CD4-positive, CD25-positive, alpha-beta regulatory T cell (primary cell): ENCODE measurements around the gene MAN2A1. TPM values are rescaled to one million over a fixed set of nuclear protein-coding genes. Genes with fewer than 3 reads are reported as not detected.

Experiments used
- ATAC-seq, 2 donors: fragments of 150-1000 bp; cut with Tn5 transposase; one replicate each; pipeline ENCODE4 v1.10.0; 2021; ENCODE audit warnings: low read depth in 2 of 2, moderate number of reproducible peaks in 2 of 2, moderate library complexity in 1 of 2
- DNase-seq, 3 donors: peaks; one replicate each; pipeline versions ENCODE4 v3.0.0 to v3.0.0-alpha.2; 2012 to 2022; ENCODE audit warnings: mixed read lengths in 1 of 3
- H3K27ac ChIP-seq: one replicate; pipeline ENCODE4 v1.7.0; 2013; ENCODE audit warnings: mild to moderate bottlenecking, low read length; ENCODE audit not compliant: insufficient read depth, poor library complexity, severe bottlenecking
- H3K27me3 ChIP-seq: one replicate; pipeline ENCODE4 v1.7.0; 2013; ENCODE audit warnings: low read length; ENCODE audit not compliant: control insufficient read depth, insufficient read depth
- H3K36me3 ChIP-seq: one replicate; pipeline ENCODE4 v1.7.0; 2013; ENCODE audit warnings: mild to moderate bottlenecking, low read length, moderate library complexity; ENCODE audit not compliant: control insufficient read depth, insufficient read depth
- H3K4me1 ChIP-seq: 2 replicates; pipeline ENCODE4 v1.7.0; 2013; ENCODE audit warnings: mild to moderate bottlenecking, low read length; ENCODE audit not compliant: insufficient read depth, control insufficient read depth, poor library complexity, severe bottlenecking
- H3K4me3 ChIP-seq: one replicate; pipeline ENCODE4 v1.7.0; 2013; ENCODE audit warnings: low read depth, mild to moderate bottlenecking, low read length, moderate library complexity
- H3K9me3 ChIP-seq, 2 experiments: 1 replicate in 1 of 2; 2 replicates in 1 of 2; pipeline ENCODE4 v1.7.0; 2013; ENCODE audit warnings: low read length in 2 of 2, mild to moderate bottlenecking in 1 of 2, moderate library complexity in 1 of 2; ENCODE audit not compliant: control insufficient read depth in 2 of 2
- H3K27ac Mint-ChIP-seq, 3 donors: one replicate each; pipeline ENCODE4 v1.8.0; 2020 to 2022; ENCODE audit warnings: mild to moderate bottlenecking in 3 of 3, mixed read lengths in 3 of 3, moderate library complexity in 2 of 3
- H3K27me3 Mint-ChIP-seq: one replicate; pipeline ENCODE4 v1.8.0; 2022; ENCODE audit warnings: mild to moderate bottlenecking, mixed read lengths
- H3K36me3 Mint-ChIP-seq: one replicate; pipeline ENCODE4 v1.8.0; 2020; ENCODE audit warnings: mixed read lengths
- H3K4me1 Mint-ChIP-seq, 4 donors: one replicate each; pipeline ENCODE4 v1.8.0; 2020 to 2022; ENCODE audit warnings: mixed read lengths in 4 of 4, mild to moderate bottlenecking in 1 of 4
- H3K4me3 Mint-ChIP-seq, 4 donors: one replicate each; pipeline ENCODE4 v1.8.0; 2020 to 2022; ENCODE audit warnings: mild to moderate bottlenecking in 4 of 4, mixed read lengths in 4 of 4, moderate library complexity in 3 of 4
- H3K9me3 Mint-ChIP-seq, 7 donors: one replicate each; pipeline ENCODE4 v1.8.0; 2020 to 2022; ENCODE audit warnings: mixed read lengths in 7 of 7, mild to moderate bottlenecking in 3 of 7, moderate library complexity in 2 of 7
- polyA plus RNA-seq, 4 donors: library from polyadenylated mRNA; unstranded; fragments of 300-500 nt; fragmentation: Illumina TruSeq; gene quantifications; one replicate each; pipeline ENCODE4 v1.2.3, GENCODE V29; 2021
- total RNA-seq: library from RNA; stranded (reverse); gene quantifications from one replicate; pipeline ENCODE4 v1.2.3, GENCODE V29; 2022

Gene MAN2A1
- total and polyA plus RNA-seq, 5 donors from 2014 or later, result 20.7 to 71.5 (median 21.3) TPM

DNA sequence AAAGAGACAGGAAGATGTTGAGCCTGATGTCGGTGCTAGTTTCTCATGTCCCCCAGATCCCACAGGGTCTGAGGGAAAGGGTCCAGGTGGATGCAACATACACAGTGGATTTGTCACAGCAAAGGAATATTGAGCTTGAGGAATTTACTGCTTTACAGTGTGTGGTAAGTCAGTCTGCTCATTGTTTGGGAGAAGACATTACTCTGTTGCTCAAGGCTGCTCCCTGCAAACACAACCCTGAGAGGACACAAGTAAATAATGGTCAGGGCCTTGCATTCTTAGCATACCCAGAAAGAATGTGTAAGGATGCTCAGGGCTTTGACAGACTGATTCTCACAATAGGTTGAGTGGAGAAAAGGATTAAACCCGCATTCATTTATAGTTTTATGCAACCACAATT, 7.3 kb upstream of the MAN2A1 start:
- Mint-ChIP-seq H3K4me1 (peaks cover 0 to 4% (median 0%) of the 10 kb centered on the region in 4 donors), H3K9me3 (peaks cover 0 to 3% (median 0%) of the 10 kb centered on the region in 7 donors), H3K27me3 (peaks cover 27% of the 10 kb centered on the region), H3K27ac (no peak overlapping the region), H3K4me3 (no peak overlapping the region), H3K36me3 (no peaks in the 10 kb centered on the region)
- ATAC-seq, result no peak
- H3K27me3 ChIP-seq, result peaks cover 4% of the 10 kb centered on the region
- no peak overlapping the region for H3K27ac ChIP-seq
- no peak overlapping the region for H3K4me3 ChIP-seq
- no peaks in the 10 kb centered on the region for H3K36me3 ChIP-seq
- no peaks in the 10 kb centered on the region for H3K9me3 ChIP-seq
- DNase-seq, result no peak
- no peaks in the 10 kb centered on the region for H3K4me1 ChIP-seq

DNA sequence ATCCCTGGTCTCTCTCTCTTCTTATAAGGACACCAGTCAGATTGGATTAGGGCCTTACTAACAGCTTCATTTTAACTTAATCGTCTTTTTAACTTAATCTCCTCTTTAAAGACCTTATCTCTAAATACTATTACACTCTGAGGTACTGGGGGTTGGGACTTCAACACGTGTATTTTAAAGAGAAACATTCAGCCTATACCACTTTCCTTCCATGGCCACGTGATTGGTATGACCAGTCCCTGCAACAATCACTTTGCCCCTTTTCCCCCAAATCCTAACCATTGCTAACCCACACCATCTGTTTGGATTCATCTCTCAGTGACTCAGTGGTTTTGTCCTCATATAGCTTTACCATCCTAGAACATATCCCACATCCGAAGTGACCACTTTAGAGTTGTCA, 3.8 kb upstream of the MAN2A1 start:
- Histone ChIP-seq H3K27ac (no peak overlapping the region), H3K4me3 (no peak overlapping the region), H3K27me3 (peaks cover 4% of the 10 kb centered on the region), H3K9me3 (peaks cover 4 to 5% of the 10 kb centered on the region in 2 experiments), H3K36me3 (no peaks in the 10 kb centered on the region), H3K4me1 (no peaks in the 10 kb centered on the region)
- peaks cover 0 to 1% (median 0%) of the 10 kb centered on the region in 7 donors for H3K9me3 Mint-ChIP-seq
- peaks cover 0 to 5% (median 3%) of the 10 kb centered on the region in 4 donors for H3K4me1 Mint-ChIP-seq
- no peak overlapping the region for H3K27ac Mint-ChIP-seq
- H3K36me3 Mint-ChIP-seq, result no peaks in the 10 kb centered on the region
- no peak overlapping the region for H3K4me3 Mint-ChIP-seq
- ATAC-seq, result no peak
- DNase-seq, result no peak
- peaks cover 12% of the 10 kb centered on the region for H3K27me3 Mint-ChIP-seq

- Histone ChIP-seq H3K4me3 (peak overlapping the region; percentile 77), H3K4me1 (peaks cover 24% of the 10 kb centered on the region), H3K27me3 (no peaks in the 10 kb centered on the region), H3K9me3 (peaks cover 4 to 5% of the 10 kb centered on the region in 2 experiments), H3K27ac (peak overlapping the region; percentile 93), H3K36me3 (no peaks in the 10 kb centered on the region)
- Mint-ChIP-seq H3K9me3 (peaks cover 0 to 1% (median 0%) of the 10 kb centered on the region in 7 donors), H3K27me3 (peaks cover 6% of the 10 kb centered on the region), H3K36me3 (no peaks in the 10 kb centered on the region), H3K27ac (peak overlapping the region; percentile 89 to 93 (median 92)), H3K4me1 (peaks cover 14 to 31% (median 16%) of the 10 kb centered on the region in 4 donors), H3K4me3 (peak overlapping the region; percentile 88 to 96 (median 94))
- no peak for ATAC-seq
- DNase-seq, result peak in 2 of 3 donors; percentile 15 to 73
Measured at GRCh38 chr5:109688630-109688969, 1.1 kb upstream of the MAN2A1 start.

DNA sequence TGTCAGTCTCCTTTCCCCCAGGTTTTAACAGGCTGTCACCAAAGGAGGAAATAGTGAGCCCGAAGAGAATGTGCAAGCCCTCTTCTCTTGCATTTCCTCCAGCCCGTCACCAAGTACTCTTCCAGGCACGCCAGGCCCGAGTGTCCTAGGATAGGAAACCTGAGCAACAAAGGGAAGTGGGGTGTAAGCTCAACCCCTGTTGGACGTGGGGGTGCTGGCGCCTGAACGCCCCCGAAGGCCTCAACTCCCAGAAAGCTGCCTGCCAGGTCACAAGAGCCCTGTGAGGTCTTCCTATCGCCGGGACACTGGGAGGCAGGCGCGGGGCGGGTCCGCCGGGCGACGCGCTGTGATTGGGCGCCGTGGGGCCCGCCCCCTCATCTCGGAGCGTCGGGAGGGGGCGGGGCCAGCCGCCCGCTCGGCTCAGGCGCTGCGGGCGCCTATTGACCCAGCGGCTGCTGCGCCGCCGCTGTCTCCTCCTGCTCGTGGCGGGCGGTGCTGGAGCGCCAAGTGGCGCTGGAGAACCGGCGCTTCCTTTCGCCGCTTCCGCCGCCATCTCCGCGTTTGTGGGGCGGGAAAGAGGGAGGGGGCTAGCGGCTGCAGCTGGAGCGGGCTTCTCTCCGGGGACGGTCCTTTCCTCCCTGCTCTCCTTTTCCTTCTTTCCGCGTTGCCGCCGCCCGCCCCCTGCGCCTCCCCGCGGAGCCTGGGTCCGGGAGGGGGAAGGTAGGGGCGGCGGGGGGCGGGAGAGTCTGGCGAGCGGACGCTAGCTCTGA, 572 bp upstream of the MAN2A1 start:
- DNase-seq (peak; percentile 76 to 92 (median 81)), ATAC-seq (peak; percentile 82 to 84)
- Mint-ChIP-seq H3K36me3 (no peaks in the 10 kb centered on the region), H3K27ac (peak overlapping the region; percentile 89 to 93 (median 92)), H3K27me3 (peaks cover 4% of the 10 kb centered on the region), H3K4me3 (peak overlapping the region; percentile 90 to 96 (median 94)), H3K9me3 (no peaks in the 10 kb centered on the region), H3K4me1 (peaks cover 19 to 37% (median 21%) of the 10 kb centered on the region in 4 donors)
- Histone ChIP-seq H3K27ac (peak overlapping the region; percentile 93), H3K4me1 (peaks cover 30% of the 10 kb centered on the region), H3K4me3 (peak overlapping the region; percentile 77), H3K27me3 (no peaks in the 10 kb centered on the region), H3K36me3 (no peaks in the 10 kb centered on the region), H3K9me3 (peaks cover 4 to 5% of the 10 kb centered on the region in 2 experiments)

DNA sequence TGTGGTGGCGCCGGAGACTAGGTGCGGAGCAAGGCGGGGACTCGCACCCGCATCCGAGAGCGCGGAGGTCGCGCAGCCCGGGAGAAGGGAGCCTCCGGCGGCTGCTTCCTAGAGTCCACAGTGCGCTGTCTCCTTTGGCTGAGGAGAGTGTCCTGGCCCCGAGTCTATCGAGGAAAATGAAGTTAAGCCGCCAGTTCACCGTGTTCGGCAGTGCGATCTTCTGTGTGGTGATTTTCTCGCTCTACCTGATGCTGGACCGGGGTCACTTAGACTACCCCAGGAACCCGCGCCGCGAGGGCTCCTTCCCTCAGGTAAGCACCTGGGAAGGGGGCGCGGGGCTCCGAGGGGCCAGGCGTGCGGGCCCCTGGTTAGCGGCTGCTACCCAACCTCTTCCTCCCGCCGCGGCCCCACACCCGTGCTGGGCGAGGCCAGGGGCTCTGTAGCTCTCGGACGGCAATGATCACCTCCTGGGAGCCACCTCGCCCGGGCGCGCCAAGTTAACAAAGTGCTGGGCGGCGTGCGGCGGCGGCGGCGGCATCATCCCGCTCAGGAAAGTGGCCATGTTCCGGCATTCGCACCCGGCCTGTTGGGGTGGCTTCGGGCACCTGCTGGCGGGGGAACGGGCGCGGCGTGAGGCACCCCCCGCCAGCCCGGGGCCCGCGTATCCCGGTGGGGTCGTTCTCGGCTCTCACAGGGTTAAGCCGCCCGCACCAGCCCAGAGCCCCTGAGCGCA, 681 bp downstream of the MAN2A1 start:
- Mint-ChIP-seq H3K36me3 (no peaks in the 10 kb centered on the region), H3K9me3 (no peaks in the 10 kb centered on the region), H3K27ac (peak overlapping the region; percentile 92 to 93 (median 92)), H3K4me1 (peaks cover 32 to 49% (median 33%) of the 10 kb centered on the region in 4 donors), H3K27me3 (no peaks in the 10 kb centered on the region), H3K4me3 (peak overlapping the region; percentile 90 to 96 (median 92))
- Histone ChIP-seq H3K4me3 (peak overlapping the region; percentile 97), H3K4me1 (peaks cover 43% of the 10 kb centered on the region), H3K9me3 (peaks cover 4 to 5% of the 10 kb centered on the region in 2 experiments), H3K27me3 (no peaks in the 10 kb centered on the region), H3K27ac (peak overlapping the region; percentile 93), H3K36me3 (no peaks in the 10 kb centered on the region)
- peak in 1 of 2 donors; percentile 1 for ATAC-seq
- peak in 2 of 3 donors; percentile 24 to 56 for DNase-seq

GRCh38 chr5:109690975-109691574, 1.3 kb downstream of the MAN2A1 start:
- Histone ChIP-seq H3K9me3 (peaks cover 4 to 5% of the 10 kb centered on the region in 2 experiments), H3K4me1 (peaks cover 49% of the 10 kb centered on the region), H3K27ac (peak overlapping the region; percentile 93), H3K4me3 (peak overlapping the region; percentile 97), H3K27me3 (no peaks in the 10 kb centered on the region), H3K36me3 (no peaks in the 10 kb centered on the region)
- ATAC-seq (peak; percentile 17 to 20), DNase-seq (peak; percentile 39 to 74 (median 70))
- Mint-ChIP-seq H3K36me3 (peaks cover 2% of the 10 kb centered on the region), H3K4me1 (peaks cover 37 to 56% (median 39%) of the 10 kb centered on the region in 4 donors), H3K9me3 (no peaks in the 10 kb centered on the region), H3K4me3 (peak overlapping the region; percentile 90 to 96 (median 92)), H3K27ac (peak overlapping the region; percentile 91 to 93 (median 92)), H3K27me3 (no peaks in the 10 kb centered on the region)

GRCh38 chr5:109691996-109692395, 2.3 kb downstream of the MAN2A1 start:
- peak overlapping the region; percentile 97 for H3K4me3 ChIP-seq
- ATAC-seq (no peak), DNase-seq (no peak)
- H3K9me3 Mint-ChIP-seq, result no peaks in the 10 kb centered on the region
- no peaks in the 10 kb centered on the region for H3K27me3 ChIP-seq
- peak overlapping the region; percentile 90 to 96 (median 92) for H3K4me3 Mint-ChIP-seq
- no peaks in the 10 kb centered on the region for H3K36me3 ChIP-seq
- peaks cover 4 to 5% of the 10 kb centered on the region in 2 experiments for H3K9me3 ChIP-seq
- peaks cover 2% of the 10 kb centered on the region for H3K36me3 Mint-ChIP-seq
- peak overlapping the region; percentile 93 for H3K27ac ChIP-seq
- peaks cover 44 to 65% (median 46%) of the 10 kb centered on the region in 4 donors for H3K4me1 Mint-ChIP-seq
- H3K27me3 Mint-ChIP-seq, result no peaks in the 10 kb centered on the region
- peaks cover 58% of the 10 kb centered on the region for H3K4me1 ChIP-seq
- H3K27ac Mint-ChIP-seq, result peak overlapping the region in 1 of 3 donors; percentile 93
